ENCODE results near the gene LRRC32.

DNA sequence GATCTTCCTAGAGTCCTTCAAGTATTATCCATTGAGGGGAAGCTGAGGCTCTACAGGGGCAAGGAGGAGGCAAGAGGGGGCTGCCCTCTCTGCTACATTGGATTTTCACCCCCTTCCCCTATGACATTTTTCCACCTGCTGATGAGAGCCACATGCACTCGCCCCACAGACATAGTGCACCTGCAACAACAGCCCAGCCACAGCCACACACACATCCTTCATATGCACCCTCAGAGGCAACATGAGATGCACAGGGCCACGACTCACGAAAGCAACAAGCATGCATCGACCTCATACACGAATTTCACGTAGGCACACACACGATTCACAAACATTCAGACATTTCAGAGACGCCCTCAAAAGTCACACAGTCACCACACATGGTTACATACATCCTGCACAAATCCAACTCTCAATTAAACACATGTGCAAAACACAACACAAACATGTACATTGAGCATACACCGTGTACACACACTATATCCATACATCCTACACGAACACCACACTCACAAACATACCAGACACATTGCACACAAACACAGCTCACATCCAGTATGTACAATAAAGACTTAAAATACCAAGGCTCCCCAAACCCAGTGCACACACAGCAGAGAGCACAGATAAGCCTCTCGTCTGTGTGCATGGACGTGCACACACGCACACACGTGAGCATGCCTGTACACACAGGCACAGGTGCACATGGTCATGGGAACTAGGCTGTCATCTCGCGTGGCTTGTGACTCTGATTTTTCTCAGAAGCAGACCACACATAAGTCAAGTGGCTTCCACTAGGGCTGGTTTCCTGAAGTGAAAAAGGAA, 6.3 kb upstream of the LRRC32 start:
- TF ChIP-seq CTCF (conservative IDR thresholded peaks at IDR 0.05; ENCODE audit: low read length) (no peak), EZH2phosphoT487 (IDR thresholded peaks at IDR 0.05; ENCODE audit: borderline replicate concordance, low read depth, low read length) (no peak)

All from OCI-LY7 (cell line).